ENCODE measurements around the gene SV2B.
A peak's percentile ranks its signal among the peaks of the same experiment; 100 is the strongest.
"Not testable (repeated sequence)": the region's sequence is repeated elsewhere in the genome, so short reads cannot be mapped to it uniquely, and the experiment has no call there.

The SV2B gene, protein sequence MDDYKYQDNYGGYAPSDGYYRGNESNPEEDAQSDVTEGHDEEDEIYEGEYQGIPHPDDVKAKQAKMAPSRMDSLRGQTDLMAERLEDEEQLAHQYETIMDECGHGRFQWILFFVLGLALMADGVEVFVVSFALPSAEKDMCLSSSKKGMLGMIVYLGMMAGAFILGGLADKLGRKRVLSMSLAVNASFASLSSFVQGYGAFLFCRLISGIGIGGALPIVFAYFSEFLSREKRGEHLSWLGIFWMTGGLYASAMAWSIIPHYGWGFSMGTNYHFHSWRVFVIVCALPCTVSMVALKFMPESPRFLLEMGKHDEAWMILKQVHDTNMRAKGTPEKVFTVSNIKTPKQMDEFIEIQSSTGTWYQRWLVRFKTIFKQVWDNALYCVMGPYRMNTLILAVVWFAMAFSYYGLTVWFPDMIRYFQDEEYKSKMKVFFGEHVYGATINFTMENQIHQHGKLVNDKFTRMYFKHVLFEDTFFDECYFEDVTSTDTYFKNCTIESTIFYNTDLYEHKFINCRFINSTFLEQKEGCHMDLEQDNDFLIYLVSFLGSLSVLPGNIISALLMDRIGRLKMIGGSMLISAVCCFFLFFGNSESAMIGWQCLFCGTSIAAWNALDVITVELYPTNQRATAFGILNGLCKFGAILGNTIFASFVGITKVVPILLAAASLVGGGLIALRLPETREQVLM

DNA sequence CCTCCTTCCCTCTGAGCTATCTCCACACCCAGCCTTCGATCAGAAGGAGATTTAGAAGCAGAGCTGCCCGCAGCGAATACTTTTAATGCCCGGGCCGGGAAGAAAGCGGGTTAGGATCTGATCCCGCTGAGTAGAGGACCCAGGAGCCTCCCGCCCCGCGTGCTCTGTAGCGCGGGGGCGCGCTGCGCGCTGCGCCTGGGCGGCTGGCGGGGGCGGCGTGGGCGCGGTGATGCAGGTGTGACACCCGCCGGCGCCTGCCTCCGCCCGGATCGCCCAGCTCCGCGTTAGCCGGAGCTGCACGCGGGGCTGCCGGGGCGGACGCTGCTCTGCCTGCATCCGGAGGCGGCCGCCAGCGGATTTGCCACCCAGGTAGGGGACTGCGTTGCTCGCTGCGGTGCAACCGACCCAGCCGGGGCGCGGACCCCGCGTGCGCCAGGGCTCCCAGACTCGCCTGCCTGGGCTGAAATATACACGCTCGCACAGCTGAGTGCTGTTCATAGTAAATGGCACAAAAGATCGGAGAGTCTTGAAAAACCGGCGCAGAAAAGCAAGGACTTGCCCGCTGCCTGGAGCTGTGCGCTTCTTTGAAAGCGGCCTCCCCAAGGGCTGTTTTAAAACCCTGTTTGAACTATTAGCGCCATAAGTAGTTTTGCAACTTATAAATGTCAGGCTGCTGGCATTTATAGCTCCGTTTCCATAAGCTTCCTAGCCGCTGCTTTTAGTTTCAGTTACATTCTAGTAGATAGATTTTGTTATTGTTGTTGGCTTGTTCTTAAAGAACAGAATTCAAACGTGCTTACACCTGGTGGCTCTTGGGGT lies at the start of gene SV2B:
SV2B (plus strand) TSS at position 263 of the 819 bp plus-strand sequence. CDS start 126,007 bp downstream, outside the sequence.
- no peak for DNase-seq

DNA sequence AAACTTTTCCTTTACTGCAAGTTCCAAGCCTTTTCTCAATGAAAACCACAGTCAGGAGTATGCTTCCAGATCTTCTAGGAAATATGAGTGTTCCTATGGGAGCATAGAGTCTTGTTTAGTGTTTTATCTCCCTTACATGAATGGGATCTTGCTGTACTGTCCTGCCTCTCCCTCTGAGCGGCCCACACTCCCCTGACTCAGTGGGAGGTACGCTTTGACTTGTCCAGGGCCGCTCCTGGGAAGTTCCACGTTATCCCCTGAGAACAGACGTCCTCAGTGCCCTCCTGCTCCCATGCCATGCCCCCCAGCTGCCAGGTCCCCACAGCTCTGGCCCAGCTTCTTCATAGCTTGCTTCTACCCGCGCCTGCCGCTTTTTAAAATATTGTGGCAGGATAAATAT lies 48.8 kb upstream of the SV2B start:
- DNase-seq = no peak

DNA sequence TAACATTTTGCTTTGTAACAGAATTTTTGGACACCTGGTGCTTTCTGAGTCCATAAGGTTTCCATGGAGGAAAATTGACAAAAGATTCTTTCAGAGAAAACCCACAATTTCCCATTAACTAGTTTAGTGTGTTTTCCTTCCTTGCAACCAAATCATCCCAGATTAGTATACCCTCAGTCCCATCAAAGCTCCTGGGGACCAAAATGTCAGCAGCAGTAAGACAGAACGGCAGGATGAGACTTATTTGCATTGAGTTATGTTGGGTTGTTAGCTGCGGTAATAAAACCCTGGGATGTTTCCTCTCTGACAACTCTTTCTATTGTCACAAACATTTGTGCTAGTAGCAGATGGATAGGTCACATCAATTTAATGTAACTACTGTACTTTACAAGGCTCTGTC lies 45.2 kb upstream of the SV2B start:
- no peak for DNase-seq

DNA sequence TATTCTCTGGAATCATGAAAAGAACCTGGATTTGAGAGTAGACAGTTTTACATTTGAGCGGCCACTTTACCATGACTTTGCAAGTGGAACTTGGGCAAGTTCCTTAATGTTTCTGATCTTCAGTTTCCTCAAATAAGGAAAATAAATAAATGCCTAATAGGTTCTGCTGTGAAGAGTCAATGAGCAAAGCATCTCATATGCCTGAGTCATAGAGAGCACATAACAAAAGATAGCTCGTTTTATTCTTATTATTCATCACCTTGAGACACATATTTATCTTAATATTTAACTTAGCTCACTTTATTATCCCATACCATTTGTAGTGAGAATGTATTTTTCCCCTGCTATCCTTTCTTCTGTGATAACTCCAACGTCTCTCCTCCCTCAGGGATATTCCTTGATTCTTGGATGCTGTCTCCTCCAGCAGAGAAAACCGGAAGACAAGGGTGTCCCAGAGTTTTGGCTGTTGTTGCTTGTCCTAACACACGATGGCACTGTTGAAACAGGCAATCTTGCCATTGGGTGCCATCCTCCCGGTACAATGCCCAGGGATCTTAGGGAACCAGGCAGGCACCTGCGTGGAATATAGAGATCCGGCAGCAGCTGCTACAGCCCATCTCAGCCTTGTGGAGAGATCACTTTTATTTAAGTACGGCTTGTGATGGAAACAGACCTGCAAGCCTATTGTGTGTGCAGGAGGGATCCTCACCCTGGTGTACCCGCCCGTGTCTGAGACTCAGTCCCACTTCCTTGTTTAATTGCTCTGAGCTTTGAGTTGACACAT lies 44.3 kb upstream of the SV2B start:
- peak; percentile 56 for DNase-seq

DNA sequence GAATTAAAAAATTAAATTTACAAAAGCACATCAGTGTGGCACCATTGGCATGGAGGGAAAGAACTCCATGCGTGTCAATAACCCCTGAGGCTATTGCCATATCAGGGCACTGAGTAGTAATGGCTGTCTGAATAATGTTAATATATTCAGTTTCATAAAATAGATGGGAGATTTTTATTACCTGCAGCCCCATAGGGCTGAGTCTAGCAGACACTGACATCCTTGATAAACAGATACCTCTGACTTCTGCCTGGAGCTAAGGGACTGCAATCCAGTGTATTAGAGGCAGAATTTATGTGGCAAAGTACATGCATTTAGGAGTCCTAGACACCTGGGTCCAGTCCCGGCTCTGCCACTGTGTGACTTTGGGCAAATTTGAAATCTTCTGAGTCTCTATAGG lies 38.8 kb upstream of the SV2B start:
- no peak for DNase-seq

DNA sequence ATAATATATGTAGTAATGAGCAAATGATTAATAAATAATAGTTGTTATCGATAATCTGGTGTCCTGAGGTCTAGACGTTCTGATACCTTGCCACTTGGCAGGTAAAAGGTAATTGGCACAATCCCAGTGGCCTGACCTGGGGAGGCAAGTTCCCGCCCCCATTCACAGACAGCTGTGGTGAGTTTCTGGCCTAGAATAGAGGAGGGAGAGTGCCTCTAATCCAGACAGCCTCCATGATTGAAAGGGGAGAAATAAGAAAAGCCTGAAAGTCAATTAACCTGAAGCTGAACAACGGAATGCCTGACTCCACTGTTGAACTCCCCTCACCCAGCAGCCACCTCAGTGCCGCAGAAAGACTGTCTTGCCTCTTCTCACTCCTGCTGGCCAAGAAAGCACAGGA lies 38.1 kb upstream of the SV2B start:
- no peak for DNase-seq

DNA sequence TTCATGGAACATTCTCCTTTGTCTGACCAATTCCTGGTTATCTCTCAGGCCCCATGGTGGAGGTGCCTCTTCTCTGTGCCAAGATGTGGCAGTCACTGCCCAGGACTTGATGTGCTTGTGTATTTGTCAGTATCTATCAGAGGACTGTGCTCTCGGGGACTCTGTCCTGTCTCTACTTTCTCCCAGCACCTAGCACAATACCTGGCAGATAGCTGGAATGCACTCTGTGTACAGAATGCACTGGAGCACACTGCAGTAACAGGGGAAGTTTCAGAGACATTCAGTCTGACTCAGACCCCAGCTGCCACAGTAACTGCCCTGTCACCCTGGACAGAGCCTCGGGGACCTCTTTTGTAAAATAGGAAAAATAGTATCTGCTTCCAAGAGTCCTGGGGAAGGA lies 34.6 kb upstream of the SV2B start:
- DNase-seq = no peak

DNA sequence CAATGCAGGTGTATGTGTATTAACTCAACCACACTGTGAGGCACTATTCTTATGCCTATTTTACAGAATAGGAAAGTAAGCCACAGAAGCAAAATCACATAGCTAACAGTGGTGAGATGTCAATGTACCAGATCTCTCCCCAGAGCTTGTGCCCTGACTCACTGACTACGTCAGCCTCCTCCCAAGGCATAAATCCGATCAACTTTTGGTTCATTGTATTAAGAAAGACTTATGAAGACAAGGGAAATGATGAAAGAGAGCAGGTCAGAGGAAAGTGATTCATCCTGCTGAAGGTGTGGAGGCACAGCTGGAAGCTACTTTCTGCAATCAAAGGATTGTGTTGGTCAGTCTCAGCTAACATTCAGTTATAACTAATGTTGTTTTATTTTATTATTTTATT lies 33.0 kb upstream of the SV2B start:
- DNase-seq = no peak

DNA sequence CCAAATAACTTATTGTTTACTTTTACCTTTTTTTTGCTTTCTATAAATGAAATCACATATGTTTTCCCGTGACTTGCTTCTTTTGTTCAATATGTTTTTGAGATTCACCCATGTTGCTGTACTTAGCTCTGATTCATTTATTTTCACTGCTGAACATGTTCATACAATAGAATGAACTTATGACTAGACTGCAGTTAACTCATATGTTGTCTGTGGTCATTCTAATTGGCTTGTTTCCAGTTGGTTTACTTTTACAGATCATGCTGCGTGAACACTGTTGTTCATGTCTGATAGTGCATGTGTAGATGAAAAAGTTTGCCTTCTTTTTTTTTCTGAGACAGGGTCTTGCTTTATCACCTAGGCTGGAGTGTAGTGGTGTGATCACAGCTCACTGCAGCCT lies 31.6 kb upstream of the SV2B start:
- no peak for DNase-seq

DNA sequence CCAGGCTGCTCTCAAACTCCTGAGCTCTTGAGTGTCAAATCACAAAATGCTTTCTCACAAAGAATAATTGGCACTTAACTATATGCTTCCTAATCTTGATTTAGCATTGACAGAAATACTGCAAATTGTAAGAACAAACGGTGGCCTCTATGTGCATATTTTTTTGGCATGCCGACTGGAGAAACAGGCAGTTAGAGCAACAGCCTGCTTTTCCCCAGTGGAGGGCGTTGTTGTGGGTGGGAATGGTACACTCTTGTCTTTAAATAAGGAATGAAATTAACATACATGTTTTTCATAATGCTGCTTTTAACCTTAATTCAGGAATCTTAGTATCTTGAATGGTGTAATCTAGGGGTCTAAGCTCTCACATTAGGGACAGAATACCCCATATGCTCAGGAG lies 31.1 kb upstream of the SV2B start:
- DNase-seq = no peak

DNA sequence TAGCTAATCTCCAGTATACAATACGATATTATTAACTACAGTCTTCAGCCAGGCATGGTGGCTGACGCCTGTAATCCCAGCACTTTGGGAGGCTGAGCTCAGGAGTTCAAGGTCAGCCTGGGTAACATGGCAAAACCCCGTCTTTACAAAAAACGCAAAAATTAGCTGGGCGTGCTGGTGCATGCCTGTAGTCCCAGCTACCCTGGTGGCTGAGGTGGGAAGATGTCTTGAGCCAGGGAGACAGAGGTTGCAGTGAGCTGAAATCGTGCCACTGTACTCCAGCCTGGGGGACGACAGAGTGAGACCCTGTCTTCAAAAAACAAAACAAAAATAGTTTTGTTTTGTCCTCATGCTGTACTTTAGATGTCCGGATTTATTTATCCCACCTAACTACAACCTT lies 29.2 kb upstream of the SV2B start:
- DNase-seq = no peak

DNA sequence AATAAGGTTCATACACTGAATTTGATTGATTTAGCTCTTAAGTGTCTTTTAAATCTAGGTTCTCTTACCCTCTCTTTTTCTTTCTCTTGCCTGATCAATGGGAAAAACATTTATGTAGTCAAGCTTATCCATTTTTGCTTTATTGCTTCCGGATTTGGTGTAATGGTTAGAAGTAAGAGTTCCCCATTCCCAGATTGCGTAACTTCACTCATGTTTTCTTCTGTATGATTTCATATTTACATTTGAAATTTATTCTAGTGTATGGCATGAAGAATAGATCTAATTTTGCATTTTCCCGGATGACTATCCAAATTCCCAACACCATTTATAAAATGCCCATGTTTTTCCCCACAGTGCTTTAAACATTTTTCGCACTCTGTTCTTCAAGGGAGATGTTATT lies 27.9 kb upstream of the SV2B start:
- DNase-seq = no peak

DNA sequence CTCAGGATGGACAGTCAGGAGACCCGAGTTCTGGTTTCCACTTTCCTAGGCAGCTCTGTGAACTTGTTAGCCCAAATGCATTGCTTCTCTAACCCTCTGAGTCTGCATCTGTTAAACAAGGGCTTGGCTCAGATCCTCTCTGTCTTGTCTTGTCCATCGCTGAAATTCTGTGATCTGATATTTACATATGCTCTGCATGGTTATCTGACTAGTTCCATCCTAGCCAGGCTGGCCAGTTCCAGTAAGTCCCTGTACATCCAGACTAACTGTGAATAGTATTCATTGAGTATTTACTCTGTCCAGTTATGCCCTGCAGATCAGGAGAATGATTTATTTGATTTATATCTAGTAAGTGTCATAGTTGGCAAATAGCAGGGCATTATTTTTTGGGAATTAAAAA lies 27.0 kb upstream of the SV2B start:
- no peak for DNase-seq

DNA sequence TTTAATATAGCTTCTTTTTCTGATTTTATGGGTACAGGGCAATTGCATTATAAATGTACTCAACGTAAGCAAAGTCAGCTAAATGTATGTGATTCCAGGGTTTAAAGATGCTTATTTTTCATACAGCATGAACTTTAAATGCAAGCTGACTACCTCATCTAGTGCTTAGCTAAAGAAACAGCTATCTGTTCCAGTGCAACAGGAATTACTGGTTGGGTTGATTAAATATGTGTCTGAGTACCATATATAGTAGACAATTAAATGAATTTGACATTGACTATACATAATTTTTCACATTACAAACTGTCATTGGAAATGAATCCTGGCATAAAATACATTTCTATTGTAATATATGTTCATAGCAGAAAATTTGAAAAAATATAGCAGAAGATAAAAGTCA lies 26.3 kb upstream of the SV2B start:
- no peak for DNase-seq

DNA sequence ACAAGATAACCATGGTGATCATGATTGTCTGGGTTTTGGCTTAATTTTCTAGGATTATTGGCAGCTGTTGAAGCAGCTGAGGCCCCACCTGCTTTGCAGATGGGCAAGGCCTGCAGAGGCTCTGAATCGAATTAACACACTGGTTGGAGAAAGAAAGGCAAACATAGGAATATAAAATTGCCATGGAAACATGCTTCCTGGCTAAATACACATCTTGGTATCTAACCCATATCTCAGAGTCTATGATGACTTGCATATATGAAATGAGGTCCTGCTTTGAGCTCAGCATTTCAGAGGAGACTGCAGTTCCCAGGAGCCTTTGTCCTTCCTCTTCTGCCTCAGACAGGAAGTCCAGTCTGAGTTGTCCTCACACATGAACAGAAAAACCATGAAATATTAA lies 24.3 kb upstream of the SV2B start:
- no peak for DNase-seq

DNA sequence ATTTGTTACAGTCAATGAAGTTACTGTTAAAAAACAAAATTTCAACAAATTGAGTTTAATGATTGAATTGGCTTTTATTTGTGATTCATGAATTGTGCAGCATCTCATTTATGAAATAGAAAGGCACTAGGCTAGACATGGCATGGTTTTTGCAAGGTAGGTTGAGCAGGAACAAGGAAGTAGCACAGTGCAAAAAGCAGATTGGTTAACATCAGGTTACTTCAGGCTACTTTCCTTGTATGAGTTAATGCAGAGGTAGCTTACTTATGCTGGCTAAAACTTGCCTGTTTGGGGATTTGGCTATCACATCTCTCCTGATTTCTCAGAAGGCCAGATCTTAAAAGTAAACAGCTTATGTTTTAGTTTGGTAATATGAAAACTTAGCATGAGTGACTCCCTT lies 23.0 kb upstream of the SV2B start:
- no peak for DNase-seq

DNA sequence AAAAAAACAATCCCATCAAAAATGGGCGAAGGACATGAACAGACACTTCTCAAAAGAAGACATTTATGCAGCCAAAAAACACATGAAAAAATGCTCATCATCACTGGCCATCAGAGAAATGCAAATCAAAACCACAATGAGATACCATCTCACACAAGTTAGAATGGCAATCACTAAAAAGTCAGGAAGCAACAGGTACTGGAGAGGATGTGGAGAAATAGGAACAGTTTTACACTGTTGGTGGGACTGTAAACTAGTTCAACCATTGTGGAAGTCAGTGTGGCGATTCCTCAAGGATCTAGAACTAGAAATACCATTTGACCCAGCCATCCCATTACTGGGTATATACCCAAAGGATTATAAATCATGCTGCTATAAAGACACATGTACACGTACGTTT lies 6.2 kb upstream of the SV2B start:
- not testable (repeated sequence) for DNase-seq

DNA sequence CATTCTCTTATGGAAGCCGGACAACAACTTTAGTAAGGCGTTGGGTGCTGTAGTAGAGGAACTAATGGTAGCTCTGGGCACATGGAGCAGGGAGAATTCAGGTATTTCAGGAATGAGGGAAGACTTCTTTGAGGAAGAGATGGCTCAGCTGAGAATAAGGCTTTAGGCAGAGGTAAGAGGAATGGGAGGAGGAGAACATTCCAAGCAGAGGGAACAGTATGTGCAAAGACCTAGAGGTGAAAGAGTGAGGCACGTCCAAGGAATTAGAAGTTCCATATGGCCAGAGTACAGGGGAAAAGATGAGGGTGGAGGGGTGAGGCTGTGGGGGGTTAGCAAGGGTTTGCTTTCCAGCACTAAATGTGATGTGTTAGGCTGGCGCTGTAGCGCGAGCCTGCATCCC lies 1.6 kb upstream of the SV2B start:
- DNase-seq = no peak

DNA sequence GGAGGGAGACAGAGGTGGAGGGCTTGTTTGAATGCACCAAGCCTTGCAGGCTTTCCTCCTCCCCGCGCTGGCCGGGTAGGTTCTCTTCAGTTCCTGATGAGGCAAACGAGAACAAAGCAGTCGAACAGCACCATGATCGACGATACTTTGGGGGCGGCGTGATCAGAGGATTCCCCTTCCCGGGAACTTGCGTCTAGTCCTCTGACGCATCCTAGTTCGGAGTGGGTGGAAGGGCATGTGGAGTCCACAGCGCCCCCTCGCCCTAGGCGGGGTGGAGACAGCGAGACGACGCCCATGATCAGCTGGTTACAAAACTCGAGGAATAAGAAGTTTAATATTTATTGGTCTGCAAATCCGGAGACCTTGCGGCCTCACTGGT lies 452 bp upstream of the SV2B start:
- peak; percentile 1 for DNase-seq

DNA sequence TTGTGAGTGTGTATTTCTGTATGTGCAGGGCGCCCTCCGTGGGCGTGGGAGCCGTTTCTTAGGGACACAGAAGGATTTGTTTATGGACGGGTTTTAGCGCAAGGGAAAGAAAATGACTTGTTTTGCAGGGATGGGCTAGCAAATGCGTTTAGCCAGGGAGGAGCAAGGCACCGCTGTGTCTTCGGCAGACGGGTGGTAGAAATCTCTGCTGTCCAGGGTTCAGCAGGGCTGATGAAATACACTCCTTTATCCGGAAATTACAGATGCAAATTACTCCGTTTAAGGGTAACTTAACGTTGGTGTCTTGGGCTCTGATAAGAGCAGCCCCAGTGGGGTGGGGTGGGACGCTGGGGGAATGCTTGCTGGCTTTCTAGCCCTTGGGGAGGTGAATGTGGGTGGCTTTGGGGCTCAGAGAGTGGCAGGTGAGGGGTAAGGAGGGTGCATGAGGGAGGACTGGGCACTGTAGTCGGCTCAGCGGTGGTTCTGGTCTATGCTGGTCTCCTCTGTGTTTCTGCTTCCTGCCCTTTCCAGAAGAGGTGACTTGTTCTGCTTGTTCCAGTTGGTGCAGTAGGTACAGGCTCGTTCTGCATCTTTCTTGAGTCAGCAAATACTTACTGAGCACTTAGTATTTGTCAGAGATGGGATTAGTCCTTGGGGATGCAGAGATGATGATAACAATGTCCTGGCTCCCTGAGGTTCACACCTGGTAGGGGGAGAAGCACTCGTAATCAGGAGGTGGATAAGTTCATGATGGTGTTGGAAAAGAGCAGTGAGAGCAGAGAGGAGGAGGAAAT lies 954 bp downstream of the SV2B start:
- no peak for DNase-seq

DNA sequence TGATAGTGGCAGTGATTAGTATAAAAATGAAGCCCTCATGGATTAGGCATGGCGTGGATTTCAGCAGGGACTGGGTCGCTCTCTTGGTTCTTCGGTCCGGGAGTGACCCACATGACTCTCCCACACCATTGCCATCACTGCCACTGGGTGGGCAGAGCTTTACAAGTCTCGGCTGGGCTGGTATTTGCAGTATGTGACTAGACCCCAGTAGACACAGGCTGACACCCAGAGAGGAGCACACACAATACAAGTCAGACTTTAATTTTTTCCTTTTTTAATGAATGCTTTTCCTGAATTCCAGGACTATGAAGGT lies 1.5 kb downstream of the SV2B start:
- no peak for DNase-seq

DNA sequence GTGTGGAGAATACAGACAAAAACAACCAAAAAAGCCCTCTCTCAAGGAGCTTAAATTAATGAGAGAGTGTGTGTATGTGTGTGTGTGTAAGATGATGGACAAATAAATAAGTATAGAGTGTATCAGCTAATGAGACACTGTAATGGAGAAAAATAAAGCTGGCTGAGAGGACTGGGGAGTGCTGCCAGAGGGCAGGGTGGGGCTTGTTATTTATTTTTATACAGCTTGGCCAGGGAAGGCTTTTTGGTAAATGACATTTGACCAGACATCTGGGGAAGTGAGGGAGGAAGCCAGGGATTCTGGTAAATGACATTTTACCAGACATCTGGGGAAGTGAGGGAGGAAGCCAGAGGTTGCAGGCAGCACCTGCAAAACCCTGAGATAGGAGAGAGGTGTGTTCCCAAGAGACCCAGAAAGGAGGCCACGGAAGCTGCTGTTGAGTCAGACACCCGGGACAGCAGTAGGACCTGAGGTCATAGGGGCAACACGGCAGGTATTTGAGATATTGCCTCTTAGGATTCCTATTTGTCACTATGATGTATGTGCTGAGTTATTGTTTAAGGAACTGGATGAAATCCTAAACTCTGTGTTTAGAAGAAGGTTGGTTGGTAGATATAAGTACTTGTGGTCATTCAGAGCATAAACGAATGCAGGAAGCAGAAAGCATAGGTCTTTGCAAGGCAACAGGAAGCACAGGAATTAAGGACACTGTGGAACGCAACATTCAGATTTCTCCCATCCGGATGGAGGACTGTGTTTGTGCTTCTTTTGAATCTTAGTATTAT lies 2.7 kb downstream of the SV2B start:
- DNase-seq = no peak

Data from amniotic stem cell (primary cell).